Fibroblast of upper back skin (primary cell): ENCODE data around the gene FUCA2.
A peak's percentile ranks its signal among the peaks of the same experiment; 100 is the strongest.
"Not testable (repeated sequence)": the region's sequence is repeated elsewhere in the genome, so short reads cannot be mapped to it uniquely, and the experiment has no call there.

Experiments
- DNase-seq: peaks from one replicate; pipeline ENCODE4 v3.0.0-alpha.2; 2013

The FUCA2 gene

GRCh38 chr6:143535189-143535614, 23.7 kb upstream of the FUCA2 start:
- no peak for DNase-seq

- no peak for DNase-seq
Measured at GRCh38 chr6:143531720-143532499, 20.4 kb upstream of the FUCA2 start.

GRCh38 chr6:143529095-143529494, 17.6 kb upstream of the FUCA2 start:
- DNase-seq = no peak

GRCh38 chr6:143528164-143528811, 16.8 kb upstream of the FUCA2 start:
- DNase-seq = no peak

- DNase-seq = no peak
Measured at GRCh38 chr6:143527677-143528076, 16.2 kb upstream of the FUCA2 start.

GRCh38 chr6:143525356-143525755, 13.8 kb upstream of the FUCA2 start:
- DNase-seq = no peak

- DNase-seq = no peak
Measured at GRCh38 chr6:143522039-143522600, 10.6 kb upstream of the FUCA2 start.

- no peak for DNase-seq
Measured at GRCh38 chr6:143517447-143517773, 5.9 kb upstream of the FUCA2 start.

GRCh38 chr6:143516690-143517446, 5.3 kb upstream of the FUCA2 start:
- DNase-seq = no peak

GRCh38 chr6:143515766-143516355, 4.3 kb upstream of the FUCA2 start:
- no peak for DNase-seq

GRCh38 chr6:143515061-143515760, 3.7 kb upstream of the FUCA2 start:
- DNase-seq = peak; percentile 28

GRCh38 chr6:143513410-143513809, 1.9 kb upstream of the FUCA2 start:
- no peak for DNase-seq

- DNase-seq = not testable (repeated sequence)
Measured at GRCh38 chr6:143510326-143510725, 1.2 kb downstream of the FUCA2 start.

GRCh38 chr6:143507358-143508145, 4.0 kb downstream of the FUCA2 start:
- DNase-seq = peak; percentile 13

GRCh38 chr6:143506620-143507019, 4.9 kb downstream of the FUCA2 start:
- no peak for DNase-seq

GRCh38 chr6:143506199-143506598, 5.3 kb downstream of the FUCA2 start:
- no peak for DNase-seq

GRCh38 chr6:143505537-143505936, 6.0 kb downstream of the FUCA2 start:
- DNase-seq = no peak

- no peak for DNase-seq
Measured at GRCh38 chr6:143505111-143505510, 6.4 kb downstream of the FUCA2 start.

GRCh38 chr6:143504369-143504768, 7.2 kb downstream of the FUCA2 start:
- no peak for DNase-seq

GRCh38 chr6:143501851-143502250, 9.7 kb downstream of the FUCA2 start:
- no peak for DNase-seq

GRCh38 chr6:143498428-143498827, 13.1 kb downstream of the FUCA2 start:
- no peak for DNase-seq

- DNase-seq = no peak
Measured at GRCh38 chr6:143496974-143497373, 14.5 kb downstream of the FUCA2 start.
